GM12878 (cell line): Measurements from ENCODE around the gene ABCC4. TPM values are rescaled to one million over a fixed set of nuclear protein-coding genes. Genes with fewer than 3 reads are reported as not detected.

ENCODE experiments used
- ATAC-seq: fragments of 200-7000 bp; cut with Tn5 transposase; 3 replicates; pipeline ENCODE4 v1.9.1; 2020; ENCODE audit warnings: mild to moderate bottlenecking, moderate library complexity
- BruUV-seq: library from RNA; stranded (reverse); fragments of 400-500 nt; replicated peaks from 2 replicates; lab custom pipeline; 2021; lab: Mats Ljungman, UMichigan
- CTCF ChIA-PET: fragments of 300-600 bp; sonication (Branson Sonifier 250); formaldehyde crosslinking; extraction: SDS; loops from one replicate; lab custom pipeline; 2021; ENCODE audit warnings: inconsistent platforms; lab: Yijun Ruan, JAX
- POLR2A ChIA-PET: fragments of 350-600 bp; formaldehyde crosslinking; extraction: SDS; loops from one replicate; lab custom pipeline; 2021; ENCODE audit warnings: inconsistent platforms; lab: Charles Lee
- RAD21 ChIA-PET: fragments of 300-600 bp; sonication (Branson Sonifier 250); formaldehyde crosslinking; loops from one replicate; lab custom pipeline; 2023; ENCODE audit warnings: antibody characterized with exemption; ENCODE audit not compliant: unreplicated experiment; lab: Charles Lee
- SMC1A ChIA-PET: fragments of 300-600 bp; sonication (Branson Sonifier 250); formaldehyde crosslinking; loops from one replicate; lab custom pipeline; 2023; ENCODE audit not compliant: unreplicated experiment, uncharacterized antibody; lab: Charles Lee
- DNase-seq: peaks from one replicate; pipeline ENCODE4 v3.0.0-alpha.2; 2011; ENCODE audit warnings: low read depth, low spot score
- FAIRE-seq: peaks from 3 replicates; lab custom pipeline; 2011; peaks lifted over from hg19 to GRCh38; lab: Jason Lieb, UNC
- H2AFZ ChIP-seq: 2 replicates; pipeline ENCODE4 v1.6.0; 2011; ENCODE audit warnings: low read depth, low read length, control low read depth; ENCODE audit not compliant: control insufficient read depth
- H3K27ac ChIP-seq: 2 replicates; pipeline ENCODE4 v1.5.1; 2011; ENCODE audit warnings: control low read depth; ENCODE audit not compliant: control insufficient read depth, insufficient read depth
- H3K27me3 ChIP-seq, 2 experiments: replicated peaks in 1 of 2; 2 replicates each; pipeline versions ENCODE4 v1.6.0 to v1.6.1; 2011; ENCODE audit warnings: low read length in 1 of 2; ENCODE audit not compliant: control insufficient read depth in 2 of 2, insufficient read depth in 2 of 2
- H3K36me3 ChIP-seq, 2 experiments: 2 replicates each; pipeline ENCODE4 v1.5.1; 2011; ENCODE audit warnings: low read length in 1 of 2; ENCODE audit not compliant: control insufficient read depth in 2 of 2, insufficient read depth in 2 of 2
- H3K4me1 ChIP-seq: 2 replicates; pipeline ENCODE4 v1.6.1; 2011; ENCODE audit warnings: mild to moderate bottlenecking, low read length, moderate library complexity, mixed read lengths; ENCODE audit not compliant: control insufficient read depth, insufficient read depth
- H3K4me2 ChIP-seq: 2 replicates; pipeline ENCODE4 v1.6.0; 2011; ENCODE audit warnings: control low read depth; ENCODE audit not compliant: control insufficient read depth, insufficient read depth
- H3K4me3 ChIP-seq: fragments of 200-600 bp; sonication (generic); 2 replicates; pipeline ENCODE4 v1.5.1; 2016
- H3K79me2 ChIP-seq: 2 replicates; pipeline ENCODE4 v1.6.0; 2011; ENCODE audit warnings: low read length; ENCODE audit not compliant: control insufficient read depth, insufficient read depth
- H3K9ac ChIP-seq: 2 replicates; pipeline ENCODE4 v1.8.0; 2011; ENCODE audit warnings: low read length, control low read depth, mixed read lengths; ENCODE audit not compliant: control insufficient read depth, insufficient read depth
- H3K9me3 ChIP-seq: replicated peaks from 3 replicates; pipeline ENCODE4 v1.5.1; 2011; ENCODE audit warnings: mild to moderate bottlenecking, low read length; ENCODE audit not compliant: control insufficient read depth, insufficient read depth
- H4K20me1 ChIP-seq: 2 replicates; pipeline ENCODE4 v1.6.0; 2011; ENCODE audit not compliant: control insufficient read depth, insufficient read depth
- BCL11A ChIP-seq: IDR thresholded peaks from 2 replicates; pipeline ENCODE4 v1.6.1; 2011; ENCODE audit warnings: low read depth, low read length
- MTA2 ChIP-seq: fragments of 450-650 bp; IDR thresholded peaks from 2 replicates; pipeline ENCODE4 v1.6.1; 2016; ENCODE audit warnings: low read depth, mild to moderate bottlenecking, moderate library complexity
- POLR2AphosphoS5 ChIP-seq: IDR thresholded peaks from 2 replicates; pipeline ENCODE4 v1.6.1; 2011; ENCODE audit warnings: mild to moderate bottlenecking, low read length, inconsistent platforms
- SMAD5 ChIP-seq: IDR thresholded peaks from 2 replicates; pipeline ENCODE4 v1.6.1; 2016; ENCODE audit warnings: antibody characterized with exemption, low read depth
- SP1 ChIP-seq: IDR thresholded peaks from one replicate; pipeline ENCODE4 v1.6.1; 2011; ENCODE audit warnings: low read depth, low read length
- SREBF1 ChIP-seq: IDR thresholded peaks from 2 replicates; pipeline ENCODE4 v1.6.1; 2012; ENCODE audit warnings: mild to moderate bottlenecking, low read length
- WRNIP1 ChIP-seq: IDR thresholded peaks from 2 replicates; pipeline ENCODE4 v1.6.1; 2011; ENCODE audit warnings: low read depth, low read length, improper control_type of control experiment, borderline replicate concordance
- ZNF24 ChIP-seq: fragments of 450-650 bp; IDR thresholded peaks from 2 replicates; pipeline ENCODE4 v1.6.1; 2017; ENCODE audit warnings: antibody characterized with exemption, mild to moderate bottlenecking
- ZNF274 ChIP-seq: IDR thresholded peaks from one replicate; pipeline ENCODE4 v1.8.0; 2011; ENCODE audit not compliant: insufficient read length, insufficient read depth
- WGBS: methylation state at CpG from one replicate; pipeline ENCODE4 v1.1.6; 2016; ENCODE audit warnings: low lambda C conversion rate; ENCODE audit not compliant: insufficient replicate concordance, insufficient coverage; ENCODE audit errors: missing lambda C conversion rate; 5-methylcytosine and 5-hydroxymethylcytosine counted together
- in situ Hi-C: fragments of 300-500 bp; cut with MboI; formaldehyde crosslinking; loops from 9 replicates; pipeline ENCODE4 v1.14.3; 2018; ENCODE audit warnings: mixed read lengths
- intact Hi-C: fragments of 100-400 bp; cut with micrococcal nuclease; formaldehyde crosslinking; loops from one replicate; pipeline ENCODE4 v1.14.2; 2022; ENCODE audit not compliant: unreplicated experiment
- polyA plus RNA-seq, 11 experiments: library from polyadenylated mRNA; depleted of rRNA in 4 of 11; unstranded in 6 of 11; stranded (reverse) in 5 of 11; fragments of >200 nt; fragmentation: Nextera tagmentation in 4 of 11; fragmentation: Illumina TruSeq in 1 of 11; extraction: Ambion mirVana in 4 of 11; extraction: Trizol in 1 of 11; gene quantifications; 1 replicate in 1 of 11; 2 replicates in 10 of 11; pipeline versions ENCODE4 v1.2.1 to v1.2.3, GENCODE V29; 2011 to 2016; ENCODE audit warnings: inconsistent platforms in 2 of 11, missing spikeins in 2 of 11, low read depth in 1 of 11
- total RNA-seq, 4 experiments: library from RNA; depleted of rRNA in 3 of 4; stranded (reverse); fragments of >200 nt in 3 of 4; fragmentation: Illumina TruSeq in 1 of 4; extraction: Trizol in 1 of 4; gene quantifications; 2 replicates each; pipeline versions ENCODE4 v1.2.1 to v1.2.3, GENCODE V29; 2013 to 2021
- TF ChIP-seq, protein P1 (sequence below): fragments of 150-350 bp; IDR thresholded peaks from 2 replicates; pipeline ENCODE4 v1.6.1; 2016; ENCODE audit warnings: low read depth, low read length
- TF ChIP-seq, protein P2 (sequence below): fragments of 450-650 bp; IDR thresholded peaks from 2 replicates; pipeline ENCODE4 v1.6.1; 2016; ENCODE audit warnings: mild to moderate bottlenecking

The ABCC4 gene
- total and polyA plus RNA-seq, 10 of the 15 experiments (the other 5 are each of a cell fraction or from before 2014, with no cell fraction given) = 7.2 to 44.4 (median 24.1) TPM

GRCh38 chr13:95317039-95317989 is 16.1 kb upstream of the ABCC4 start:
- RAD21 ChIA-PET = no interaction called here
- no peaks in the 10 kb centered on the region for H3K79me2 ChIP-seq
- SMC1A ChIA-PET = no interaction called here
- H4K20me1 ChIP-seq = no peaks in the 10 kb centered on the region
- 74% methylated on average over 12 of the region's 12 CpGs for WGBS
- no peak for DNase-seq
- TF ChIP-seq POLR2AphosphoS5 = no peak
- TF ChIP-seq SMAD5 = no peak
- TF ChIP-seq ZNF274 = no peak
- no peak for TF ChIP-seq WRNIP1
- TF ChIP-seq, protein P1, sequence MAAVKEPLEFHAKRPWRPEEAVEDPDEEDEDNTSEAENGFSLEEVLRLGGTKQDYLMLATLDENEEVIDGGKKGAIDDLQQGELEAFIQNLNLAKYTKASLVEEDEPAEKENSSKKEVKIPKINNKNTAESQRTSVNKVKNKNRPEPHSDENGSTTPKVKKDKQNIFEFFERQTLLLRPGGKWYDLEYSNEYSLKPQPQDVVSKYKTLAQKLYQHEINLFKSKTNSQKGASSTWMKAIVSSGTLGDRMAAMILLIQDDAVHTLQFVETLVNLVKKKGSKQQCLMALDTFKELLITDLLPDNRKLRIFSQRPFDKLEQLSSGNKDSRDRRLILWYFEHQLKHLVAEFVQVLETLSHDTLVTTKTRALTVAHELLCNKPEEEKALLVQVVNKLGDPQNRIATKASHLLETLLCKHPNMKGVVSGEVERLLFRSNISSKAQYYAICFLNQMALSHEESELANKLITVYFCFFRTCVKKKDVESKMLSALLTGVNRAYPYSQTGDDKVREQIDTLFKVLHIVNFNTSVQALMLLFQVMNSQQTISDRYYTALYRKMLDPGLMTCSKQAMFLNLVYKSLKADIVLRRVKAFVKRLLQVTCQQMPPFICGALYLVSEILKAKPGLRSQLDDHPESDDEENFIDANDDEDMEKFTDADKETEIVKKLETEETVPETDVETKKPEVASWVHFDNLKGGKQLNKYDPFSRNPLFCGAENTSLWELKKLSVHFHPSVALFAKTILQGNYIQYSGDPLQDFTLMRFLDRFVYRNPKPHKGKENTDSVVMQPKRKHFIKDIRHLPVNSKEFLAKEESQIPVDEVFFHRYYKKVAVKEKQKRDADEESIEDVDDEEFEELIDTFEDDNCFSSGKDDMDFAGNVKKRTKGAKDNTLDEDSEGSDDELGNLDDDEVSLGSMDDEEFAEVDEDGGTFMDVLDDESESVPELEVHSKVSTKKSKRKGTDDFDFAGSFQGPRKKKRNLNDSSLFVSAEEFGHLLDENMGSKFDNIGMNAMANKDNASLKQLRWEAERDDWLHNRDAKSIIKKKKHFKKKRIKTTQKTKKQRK = no peak
- TF ChIP-seq, protein P2, sequence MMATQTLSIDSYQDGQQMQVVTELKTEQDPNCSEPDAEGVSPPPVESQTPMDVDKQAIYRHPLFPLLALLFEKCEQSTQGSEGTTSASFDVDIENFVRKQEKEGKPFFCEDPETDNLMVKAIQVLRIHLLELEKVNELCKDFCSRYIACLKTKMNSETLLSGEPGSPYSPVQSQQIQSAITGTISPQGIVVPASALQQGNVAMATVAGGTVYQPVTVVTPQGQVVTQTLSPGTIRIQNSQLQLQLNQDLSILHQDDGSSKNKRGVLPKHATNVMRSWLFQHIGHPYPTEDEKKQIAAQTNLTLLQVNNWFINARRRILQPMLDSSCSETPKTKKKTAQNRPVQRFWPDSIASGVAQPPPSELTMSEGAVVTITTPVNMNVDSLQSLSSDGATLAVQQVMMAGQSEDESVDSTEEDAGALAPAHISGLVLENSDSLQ = no peak
- TF ChIP-seq MTA2 = no peak
- TF ChIP-seq ZNF24 = no peak
- no peak for TF ChIP-seq SREBF1
- no peak for TF ChIP-seq SP1
- no peak for TF ChIP-seq BCL11A
- no peaks in the 10 kb centered on the region for H3K27me3 ChIP-seq
- no peak for ATAC-seq
- no peak overlapping the region for H3K4me3 ChIP-seq
- intact Hi-C loops (no loop called here), in situ Hi-C loops (no loop called here)
- CTCF ChIA-PET = interaction anchor here (1.1 kb wide), 1 partner anchor 87 kb away, joined by 3 read pairs; no protein-coding TSS in a partner anchor
- POLR2A ChIA-PET = no interaction called here
- no peak overlapping the region for H3K4me2 ChIP-seq
- FAIRE-seq = no peak
- no peak overlapping the region for H3K27ac ChIP-seq
- no peaks in the 10 kb centered on the region for H3K4me1 ChIP-seq
- H3K9me3 ChIP-seq = no peaks in the 10 kb centered on the region
- no peak overlapping the region for H2AFZ ChIP-seq
- no TSS peak for BruUV-seq
- no peaks in the 10 kb centered on the region for H3K36me3 ChIP-seq
- H3K9ac ChIP-seq = no peak overlapping the region
